HG03558 (cell line): ENCODE measurements around the gene KIF11.

Experiments
- ATAC-seq: cut with Tn5 transposase; IDR thresholded peaks from one replicate; pipeline ENCODE4 v1.9.1; 2021; ENCODE audit warnings: moderate number of reproducible peaks; ENCODE audit not compliant: unreplicated experiment; ENCODE audit errors: extremely low read depth

The KIF11 gene

GRCh38 chr10:92667078-92667477, 74.1 kb downstream of the KIF11 start:
- no peak for ATAC-seq

- no peak for ATAC-seq
Measured at GRCh38 chr10:92677708-92678107, 84.8 kb downstream of the KIF11 start.

GRCh38 chr10:92678206-92678605, 85.3 kb downstream of the KIF11 start:
- no peak for ATAC-seq

- ATAC-seq, result no peak
Measured at GRCh38 chr10:92681306-92681834, 88.4 kb downstream of the KIF11 start.

- ATAC-seq, result no peak
Measured at GRCh38 chr10:92688573-92688926, 95.6 kb downstream of the KIF11 start.

- no peak for ATAC-seq
Measured at GRCh38 chr10:92688927-92689662, 96.2 kb downstream of the KIF11 start.

- ATAC-seq, result no peak
Measured at GRCh38 chr10:92689663-92690210, 96.8 kb downstream of the KIF11 start, which contains the start of gene HHEX. Gene HHEX, plus strand, starts transcription at chr10:92689955. Its CDS starts 32 bp downstream, at chr10:92689987.

- ATAC-seq, result no peak
Measured at GRCh38 chr10:92690211-92690914, 97.4 kb downstream of the KIF11 start.

GRCh38 chr10:92690915-92691590, 98.1 kb downstream of the KIF11 start:
- ATAC-seq, result no peak

GRCh38 chr10:92691591-92692079, 98.7 kb downstream of the KIF11 start:
- no peak for ATAC-seq

GRCh38 chr10:92692080-92692671, 99.2 kb downstream of the KIF11 start:
- ATAC-seq, result no peak

GRCh38 chr10:92692697-92693533, 100.0 kb downstream of the KIF11 start:
- ATAC-seq, result no peak

- no peak for ATAC-seq
Measured at GRCh38 chr10:92693534-92693893, 100.6 kb downstream of the KIF11 start.

GRCh38 chr10:92695679-92696605, 103.0 kb downstream of the KIF11 start:
- ATAC-seq, result no peak

GRCh38 chr10:92696606-92697383, 103.9 kb downstream of the KIF11 start:
- ATAC-seq, result no peak

- ATAC-seq, result no peak
Measured at GRCh38 chr10:92697663-92698511, 105.0 kb downstream of the KIF11 start.

- no peak for ATAC-seq
Measured at GRCh38 chr10:92699193-92699517, 106.2 kb downstream of the KIF11 start.
